Aorta (tissue), 5 donors: ENCODE measurements around the gene LRRC4C. TPM values are rescaled to one million over a fixed set of nuclear protein-coding genes. Genes with fewer than 3 reads are reported as not detected.

Experiments used
- ATAC-seq: fragments of 200-7000 bp; cut with Tn5 transposase; one replicate; pipeline ENCODE4 v1.9.1; 2022; ENCODE audit warnings: moderate library complexity; ENCODE audit not compliant: low FRiP score
- DNase-seq, 2 donors: peaks; one replicate each; pipeline ENCODE4 v3.0.0-alpha.2; 2020
- H3K27ac ChIP-seq, 2 donors: one replicate each; pipeline ENCODE4 v1.5.1; 2013; ENCODE audit warnings: low read length in 2 of 2, mild to moderate bottlenecking in 2 of 2, moderate library complexity in 2 of 2, control low read depth in 1 of 2, inconsistent platforms in 1 of 2, low read depth in 1 of 2
- H3K27me3 ChIP-seq, 2 donors: one replicate each; pipeline ENCODE4 v1.6.1; 2013; ENCODE audit warnings: control low read depth in 1 of 2, low read length in 1 of 2, mild to moderate bottlenecking in 1 of 2, moderate library complexity in 1 of 2; ENCODE audit not compliant: insufficient read depth in 2 of 2, control insufficient read depth in 1 of 2
- H3K36me3 ChIP-seq, 2 donors: one replicate each; pipeline ENCODE4 v1.6.1; 2013; ENCODE audit warnings: control low read depth in 1 of 2, low read length in 1 of 2, mild to moderate bottlenecking in 1 of 2; ENCODE audit not compliant: insufficient read depth in 2 of 2, control insufficient read depth in 1 of 2
- H3K4me1 ChIP-seq, 2 donors: one replicate each; pipeline ENCODE4 v1.6.1; 2013; ENCODE audit warnings: low read length in 2 of 2, control low read depth in 1 of 2, mild to moderate bottlenecking in 1 of 2, moderate library complexity in 1 of 2; ENCODE audit not compliant: insufficient read depth in 2 of 2, control insufficient read depth in 1 of 2
- H3K4me3 ChIP-seq, 2 donors: one replicate each; pipeline ENCODE4 v1.5.1; 2013; ENCODE audit warnings: low read length in 2 of 2, control low read depth in 1 of 2, mild to moderate bottlenecking in 1 of 2
- H3K9me3 ChIP-seq: one replicate; pipeline ENCODE4 v1.6.1; 2013; ENCODE audit warnings: mild to moderate bottlenecking, low read length; ENCODE audit not compliant: control insufficient read depth
- whole genome bisulfite sequencing, 2 donors: extraction: QIAGEN DNeasy Blood & Tissue Kit; methylation state at CpG; one replicate each; pipeline ENCODE4 v1.1.7; 2013; 5-methylcytosine and 5-hydroxymethylcytosine counted together
- intact Hi-C, 2 donors: fragments of 100-400 bp; cut with DNase I; formaldehyde crosslinking; loops; one replicate each; pipeline versions ENCODE4 v1.14.2 to v1.15.0; 2022
- polyA plus RNA-seq, 2 donors: library from polyadenylated mRNA; stranded (reverse); fragments of 200-250 nt; gene quantifications; one replicate each; pipeline ENCODE4 v1.2.3, GENCODE V29; 2013
- total RNA-seq, 2 donors: library from RNA; stranded (reverse); fragmentation: NEBNext Ultra II Directional; extraction: Animal tissue kit (Norgen Biotek cat#: 25700); gene quantifications; one replicate each; pipeline ENCODE4 v1.2.1, GENCODE V29; 2021
- donor health status: healthy with polysubstance abuse.
- donor health status: Bipolar disorder and iron deficiency.
- donor health status: DM: no; HTN: no; CAD: no.
- donor health status: DM: no; HTN: no; CAD: no.
- donor health status: DM: yes; HTN: yes; CAD: no.

Gene LRRC4C
- total and polyA plus RNA-seq, 4 donors, result 0.63 to 1.9 (median 0.97) TPM

GRCh38 chr11:41328324-41328723 is 131.1 kb downstream of the LRRC4C start:
- Histone ChIP-seq H3K27me3 (no peaks in the 10 kb centered on the region), H3K36me3 (no peaks in the 10 kb centered on the region), H3K27ac (no peak overlapping the region), H3K4me1 (no peaks in the 10 kb centered on the region), H3K9me3 (no peaks in the 10 kb centered on the region), H3K4me3 (no peak overlapping the region)
- ATAC-seq (no peak), DNase-seq (no peak)
- 90% methylated on average over 4 of the region's 4 CpGs for WGBS, 2 donors
- intact Hi-C loops, result loop anchor here in 1 of 2 donors (2.0 kb wide), 1 partner anchor 20 kb away; no protein-coding TSS in a partner anchor

GRCh38 chr11:41323446-41323845 is 136.0 kb downstream of the LRRC4C start:
- WGBS, 2 donors, result 92 to 93% methylated on average over 3 of the region's 3 CpGs
- H3K27me3 ChIP-seq, result no peaks in the 10 kb centered on the region
- DNase-seq (no peak), ATAC-seq (no peak)
- H3K4me1 ChIP-seq, result no peaks in the 10 kb centered on the region
- H3K9me3 ChIP-seq, result no peaks in the 10 kb centered on the region
- no peak overlapping the region for H3K27ac ChIP-seq
- no peak overlapping the region for H3K4me3 ChIP-seq
- no peaks in the 10 kb centered on the region for H3K36me3 ChIP-seq
- intact Hi-C loops, result no loop called here

- DNase-seq (no peak), ATAC-seq (no peak)
- H3K27me3 ChIP-seq, result no peaks in the 10 kb centered on the region
- H3K27ac ChIP-seq, result no peak overlapping the region
- H3K4me3 ChIP-seq, result no peak overlapping the region
- no peaks in the 10 kb centered on the region for H3K9me3 ChIP-seq
- H3K36me3 ChIP-seq, result no peaks in the 10 kb centered on the region
- H3K4me1 ChIP-seq, result no peaks in the 10 kb centered on the region
- 57 to 71% methylated on average over 1 of the region's 1 CpG for WGBS, 2 donors
- intact Hi-C loops, result no loop called here
Observed at GRCh38 chr11:41320653-41321052, 138.8 kb downstream of the LRRC4C start.

- Histone ChIP-seq H3K36me3 (no peaks in the 10 kb centered on the region), H3K4me3 (no peak overlapping the region), H3K27me3 (no peaks in the 10 kb centered on the region), H3K4me1 (no peaks in the 10 kb centered on the region), H3K9me3 (no peaks in the 10 kb centered on the region), H3K27ac (no peak overlapping the region)
- 41 to 49% methylated on average over 3 of the region's 3 CpGs for WGBS, 2 donors
- ATAC-seq (no peak), DNase-seq (no peak)
- intact Hi-C loops, result no loop called here
Observed at GRCh38 chr11:41320238-41320637, 139.2 kb downstream of the LRRC4C start.

- H3K4me3 ChIP-seq, result no peak overlapping the region
- H3K27me3 ChIP-seq, result no peaks in the 10 kb centered on the region
- no peaks in the 10 kb centered on the region for H3K36me3 ChIP-seq
- no peaks in the 10 kb centered on the region for H3K9me3 ChIP-seq
- ATAC-seq (no peak), DNase-seq (no peak)
- intact Hi-C loops, result no loop called here
- no peak overlapping the region for H3K27ac ChIP-seq
- no peaks in the 10 kb centered on the region for H3K4me1 ChIP-seq
- 91 to 94% methylated on average over 2 of the region's 2 CpGs for WGBS, 2 donors
Observed at GRCh38 chr11:41319434-41319833, 140.0 kb downstream of the LRRC4C start.

GRCh38 chr11:41316751-41317150 is 142.7 kb downstream of the LRRC4C start:
- H3K9me3 ChIP-seq, result no peaks in the 10 kb centered on the region
- intact Hi-C loops, result no loop called here
- DNase-seq (no peak), ATAC-seq (no peak)
- no peaks in the 10 kb centered on the region for H3K27me3 ChIP-seq
- no peak overlapping the region for H3K27ac ChIP-seq
- H3K4me1 ChIP-seq, result no peaks in the 10 kb centered on the region
- H3K36me3 ChIP-seq, result no peaks in the 10 kb centered on the region
- WGBS, 2 donors, result 10 to 11% methylated on average over 2 of the region's 2 CpGs
- H3K4me3 ChIP-seq, result no peak overlapping the region

GRCh38 chr11:41313226-41313625 is 146.2 kb downstream of the LRRC4C start:
- no peaks in the 10 kb centered on the region for H3K36me3 ChIP-seq
- ATAC-seq (no peak), DNase-seq (no peak)
- no peak overlapping the region for H3K4me3 ChIP-seq
- intact Hi-C loops, result no loop called here
- no peaks in the 10 kb centered on the region for H3K27me3 ChIP-seq
- no peak overlapping the region for H3K27ac ChIP-seq
- 81 to 90% methylated on average over 1 of the region's 1 CpG for WGBS, 2 donors
- no peaks in the 10 kb centered on the region for H3K4me1 ChIP-seq
- H3K9me3 ChIP-seq, result no peaks in the 10 kb centered on the region

- H3K36me3 ChIP-seq, result no peaks in the 10 kb centered on the region
- intact Hi-C loops, result loop anchor here in 1 of 2 donors (2.0 kb wide), 1 partner anchor 19 kb away; no protein-coding TSS in a partner anchor
- no peaks in the 10 kb centered on the region for H3K27me3 ChIP-seq
- H3K9me3 ChIP-seq, result no peaks in the 10 kb centered on the region
- DNase-seq, result no peak
- 67 to 77% methylated on average over 4 of the region's 4 CpGs for WGBS, 2 donors
- ATAC-seq, result no peak
- H3K4me3 ChIP-seq, result no peak overlapping the region
- no peak overlapping the region for H3K27ac ChIP-seq
- no peaks in the 10 kb centered on the region for H3K4me1 ChIP-seq
Observed at GRCh38 chr11:41309716-41310115, 149.7 kb downstream of the LRRC4C start.

GRCh38 chr11:41309111-41309522 is 150.3 kb downstream of the LRRC4C start:
- DNase-seq (no peak), ATAC-seq (no peak)
- Histone ChIP-seq H3K9me3 (no peaks in the 10 kb centered on the region), H3K4me1 (no peaks in the 10 kb centered on the region), H3K4me3 (no peak overlapping the region), H3K27me3 (no peaks in the 10 kb centered on the region), H3K36me3 (no peaks in the 10 kb centered on the region), H3K27ac (no peak overlapping the region)
- 78 to 86% methylated on average over 4 of the region's 4 CpGs for whole genome bisulfite sequencing, 2 donors
- intact Hi-C loops, result loop anchor here in 1 of 2 donors (2.0 kb wide), 1 partner anchor 20 kb away; no protein-coding TSS in a partner anchor
